Panc1 (cell line): ENCODE data around the gene MRPS34. TPM values are rescaled to one million over a fixed set of nuclear protein-coding genes. Genes with fewer than 3 reads are reported as not detected.
"Not testable (repeated sequence)": the region's sequence is repeated elsewhere in the genome, so short reads cannot be mapped to it uniquely, and the experiment has no call there.

ENCODE experiments used
- ATAC-seq: fragments of 200-7000 bp; cut with Tn5 transposase; 2 replicates; pipeline ENCODE4 v1.9.1; 2020; ENCODE audit warnings: mild to moderate bottlenecking, moderate library complexity
- BruUV-seq: library from RNA; stranded (reverse); fragments of 400-500 nt; replicated peaks from 2 replicates; lab custom pipeline; 2021; lab: Mats Ljungman, UMichigan
- CTCF ChIA-PET: fragments of 300-600 bp; sonication (Branson Sonifier 250); formaldehyde crosslinking; loops from one replicate; lab custom pipeline; 2022; ENCODE audit warnings: antibody characterized with exemption; lab: Charles Lee
- POLR2A ChIA-PET: fragments of 300-600 bp; sonication (Branson Sonifier 250); formaldehyde crosslinking; loops from one replicate; lab custom pipeline; 2022; ENCODE audit warnings: antibody characterized with exemption; lab: Charles Lee
- DNase-seq: peaks from one replicate; pipeline ENCODE4 v3.0.0-alpha.2; 2010; ENCODE audit warnings: low read depth, low spot score
- H3K27ac ChIP-seq: 2 replicates; pipeline ENCODE4 v1.5.1; 2011; ENCODE audit warnings: mild to moderate bottlenecking, low read length, inconsistent platforms
- H3K27me3 ChIP-seq: fragments of 200-500 bp; sonication (Bioruptor generic); 2 replicates; pipeline ENCODE4 v1.6.0; 2014; ENCODE audit warnings: low read length, inconsistent platforms; ENCODE audit not compliant: control insufficient read depth, insufficient read depth
- H3K36me3 ChIP-seq: fragments of 200-500 bp; sonication (Bioruptor generic); 2 replicates; pipeline ENCODE4 v1.5.1; 2014; ENCODE audit warnings: inconsistent platforms, mild to moderate bottlenecking, low read length, moderate library complexity; ENCODE audit not compliant: control insufficient read depth, insufficient read depth
- H3K4me1 ChIP-seq: 2 replicates; pipeline ENCODE4 v1.5.1; 2011; ENCODE audit warnings: inconsistent platforms, mild to moderate bottlenecking, low read length, moderate library complexity; ENCODE audit not compliant: control insufficient read depth, insufficient read depth
- H3K4me3 ChIP-seq, 2 experiments: 2 replicates each; pipeline ENCODE4 v1.5.1; 2011 to 2012; ENCODE audit warnings: low read depth in 2 of 2, low read length in 2 of 2, mild to moderate bottlenecking in 2 of 2, inconsistent platforms in 1 of 2, moderate library complexity in 1 of 2
- H3K9me3 ChIP-seq: fragments of 200-500 bp; sonication (Bioruptor generic); 2 replicates; pipeline ENCODE4 v1.5.1; 2014; ENCODE audit warnings: low read depth, mild to moderate bottlenecking, inconsistent platforms, low read length, moderate library complexity; ENCODE audit not compliant: control insufficient read depth, insufficient read depth
- POLR2AphosphoS5 ChIP-seq: IDR thresholded peaks from 2 replicates; pipeline ENCODE4 v1.6.1; 2012; ENCODE audit warnings: mild to moderate bottlenecking, low read depth, low read length, moderate library complexity
- REST ChIP-seq, 2 experiments: IDR thresholded peaks; 2 replicates each; pipeline ENCODE4 v1.6.1; 2011 to 2012; ENCODE audit warnings: low read depth in 2 of 2, control low read depth in 1 of 2, low read length in 1 of 2, mild to moderate bottlenecking in 1 of 2, moderate library complexity in 1 of 2; ENCODE audit not compliant: insufficient read depth in 1 of 2
- SIN3A ChIP-seq: IDR thresholded peaks from 2 replicates; pipeline ENCODE4 v1.6.1; 2012; ENCODE audit warnings: low read depth, mild to moderate bottlenecking, low read length, moderate library complexity, borderline replicate concordance; ENCODE audit not compliant: insufficient read depth
- TCF7L2 ChIP-seq: IDR thresholded peaks from 2 replicates; pipeline ENCODE4 v1.6.1; 2011; ENCODE audit warnings: mild to moderate bottlenecking, low read depth, low read length, inconsistent platforms
- in situ Hi-C: cut with HindIII; loops from 2 replicates; pipeline ENCODE4 v1.10.0; 2016; ENCODE audit warnings: low sequenced_read_pairs, low pct_unique_long_range_greater_than_20kb
- intact Hi-C: fragments of 100-400 bp; cut with micrococcal nuclease; formaldehyde crosslinking; loops from one replicate; pipeline ENCODE4 v1.10.0; 2022; ENCODE audit not compliant: unreplicated experiment
- total RNA-seq: library from RNA; stranded (reverse); gene quantifications from one replicate; pipeline ENCODE4 v1.2.1, GENCODE V29; 2021; ENCODE audit not compliant: unreplicated experiment
- TF ChIP-seq, protein P1 (sequence below): fragments of 450-650 bp; IDR thresholded peaks from 2 replicates; pipeline ENCODE4 v1.5.1; 2017; ENCODE audit warnings: mild to moderate bottlenecking

Gene MRPS34
- total RNA-seq, 1 experiment from 2014 or later, result 187 TPM

- BruUV-seq, result no TSS peak
- H3K27ac ChIP-seq, result no peak overlapping the region
- ATAC-seq (no peak), DNase-seq (no peak)
- no peaks in the 10 kb centered on the region for H3K4me1 ChIP-seq
- TF ChIP-seq REST (IDR thresholded peaks at IDR 0.05; ENCODE audit: insufficient read depth in 1 of 2, low read depth in 2 of 2, low read length in 1 of 2), result no peak
- TF ChIP-seq, protein P1, sequence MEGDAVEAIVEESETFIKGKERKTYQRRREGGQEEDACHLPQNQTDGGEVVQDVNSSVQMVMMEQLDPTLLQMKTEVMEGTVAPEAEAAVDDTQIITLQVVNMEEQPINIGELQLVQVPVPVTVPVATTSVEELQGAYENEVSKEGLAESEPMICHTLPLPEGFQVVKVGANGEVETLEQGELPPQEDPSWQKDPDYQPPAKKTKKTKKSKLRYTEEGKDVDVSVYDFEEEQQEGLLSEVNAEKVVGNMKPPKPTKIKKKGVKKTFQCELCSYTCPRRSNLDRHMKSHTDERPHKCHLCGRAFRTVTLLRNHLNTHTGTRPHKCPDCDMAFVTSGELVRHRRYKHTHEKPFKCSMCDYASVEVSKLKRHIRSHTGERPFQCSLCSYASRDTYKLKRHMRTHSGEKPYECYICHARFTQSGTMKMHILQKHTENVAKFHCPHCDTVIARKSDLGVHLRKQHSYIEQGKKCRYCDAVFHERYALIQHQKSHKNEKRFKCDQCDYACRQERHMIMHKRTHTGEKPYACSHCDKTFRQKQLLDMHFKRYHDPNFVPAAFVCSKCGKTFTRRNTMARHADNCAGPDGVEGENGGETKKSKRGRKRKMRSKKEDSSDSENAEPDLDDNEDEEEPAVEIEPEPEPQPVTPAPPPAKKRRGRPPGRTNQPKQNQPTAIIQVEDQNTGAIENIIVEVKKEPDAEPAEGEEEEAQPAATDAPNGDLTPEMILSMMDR, result no peak
- TF ChIP-seq TCF7L2, result no peak
- no peak for TF ChIP-seq SIN3A
- no peak for TF ChIP-seq POLR2AphosphoS5
- H3K4me3 ChIP-seq, result no peak overlapping the region
- H3K27me3 ChIP-seq, result no peaks in the 10 kb centered on the region
- in situ Hi-C loops (no loop called here), intact Hi-C loops (no loop called here)
- POLR2A ChIA-PET, result no interaction called here
- CTCF ChIA-PET, result no interaction called here
- H3K36me3 ChIP-seq, result no peaks in the 10 kb centered on the region
- peaks cover 2% of the 10 kb centered on the region; the same call in 1 of the 2 replicates for H3K9me3 ChIP-seq
Measured at GRCh38 chr16:1800701-1801100, 27.8 kb upstream of the MRPS34 start.

DNA sequence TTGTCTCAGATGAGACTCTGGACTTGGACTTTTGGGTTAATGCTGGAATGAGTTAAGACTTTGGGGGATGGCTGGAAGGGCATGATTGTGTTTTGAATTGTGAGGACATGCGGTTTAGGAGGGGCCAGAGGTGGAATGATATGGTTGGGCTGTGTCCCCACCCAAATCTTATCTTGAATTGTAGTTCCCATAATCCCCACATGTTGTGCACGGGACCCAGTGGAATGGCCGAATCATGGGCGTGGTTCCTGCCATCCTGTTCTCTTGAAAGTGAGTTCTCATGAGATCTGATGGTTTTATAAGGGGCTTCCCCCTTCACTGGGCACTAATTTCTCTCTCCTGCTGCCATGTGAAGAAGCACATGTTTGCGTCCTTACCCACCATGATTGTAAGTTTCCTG is 26.3 kb upstream of the MRPS34 start:
- H3K4me1 ChIP-seq, ATAC-seq, H3K4me3 ChIP-seq, in situ Hi-C loops, DNase-seq, CTCF ChIA-PET, H3K36me3 ChIP-seq, POLR2A ChIA-PET, intact Hi-C loops, BruUV-seq, H3K27me3 ChIP-seq, H3K27ac ChIP-seq, H3K9me3 ChIP-seq: not testable (repeated sequence)

DNA sequence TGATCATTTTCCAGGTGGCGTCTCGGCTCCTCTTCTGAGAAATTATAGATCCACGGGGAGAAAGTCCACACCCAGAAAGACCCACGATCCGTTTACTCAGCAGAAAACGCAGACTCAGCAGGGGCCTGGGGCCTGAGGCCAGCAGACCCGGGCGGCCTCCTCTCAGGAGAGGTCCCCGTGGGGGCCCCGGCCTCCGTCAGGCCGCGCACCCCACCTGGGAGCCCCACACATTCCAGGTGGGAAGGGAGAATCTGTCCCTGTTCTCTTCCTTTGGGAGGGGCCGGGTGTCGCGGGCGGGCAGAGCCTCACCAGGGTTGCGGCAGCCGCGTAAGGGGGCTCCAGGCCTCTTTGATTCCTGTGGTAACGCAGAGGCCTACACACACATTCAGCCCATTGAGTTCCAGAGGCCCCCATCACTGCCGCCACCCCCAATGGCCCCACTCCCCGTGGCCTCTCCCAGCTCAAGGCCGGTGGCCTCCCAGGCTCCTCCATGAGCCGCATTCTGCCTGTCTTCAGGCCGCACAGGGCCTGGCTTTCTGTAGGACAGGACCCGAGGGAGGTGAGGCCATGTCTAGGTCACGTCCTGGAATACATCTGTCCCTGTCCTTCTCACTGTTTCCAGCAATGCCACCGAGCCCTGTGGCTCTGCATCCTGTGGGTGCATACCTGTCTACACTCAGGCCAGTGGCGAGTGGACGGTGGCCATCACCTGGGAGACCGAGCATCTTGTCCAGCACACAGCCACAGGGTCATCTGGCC is 22.2 kb upstream of the MRPS34 start:
- Histone ChIP-seq H3K27ac (no peak overlapping the region), H3K27me3 (no peaks in the 10 kb centered on the region), H3K9me3 (peaks cover 2% of the 10 kb centered on the region; the same call in 1 of the 2 replicates), H3K4me3 (no peak overlapping the region), H3K4me1 (peaks cover 3% of the 10 kb centered on the region; the same call in 1 of the 2 replicates), H3K36me3 (no peaks in the 10 kb centered on the region)
- ATAC-seq (no peak), DNase-seq (no peak)
- CTCF ChIA-PET, result no interaction called here
- intact Hi-C loops, result no loop called here
- TF ChIP-seq TCF7L2 (no peak), SIN3A (no peak), REST (IDR thresholded peaks at IDR 0.05; ENCODE audit: insufficient read depth in 1 of 2, low read depth in 2 of 2, low read length in 1 of 2) (no peak), POLR2AphosphoS5 (no peak)
- TF ChIP-seq, protein P1, result no peak
- POLR2A ChIA-PET, result no interaction called here
- in situ Hi-C loops, result no loop called here
- BruUV-seq, result no TSS peak
